Measurements from ENCODE around the gene RNF145.

GRCh38 chr5:159195775-159196174 is 13.6 kb downstream of the RNF145 start:
- TF ChIP-seq CTCF (IDR thresholded peaks at IDR 0.05; ENCODE audit: low read length) (no peak), EZH2 (optimal IDR thresholded peaks at IDR 0.05; ENCODE audit: low read depth, low read length) (no peak), EZH2phosphoT487 (IDR thresholded peaks at IDR 0.05; ENCODE audit: low read length) (no peak)

Data from MM.1S (cell line).